RWPE2 (cell line): Measurements from ENCODE around the gene CFAP99.
"Not testable (repeated sequence)": the region's sequence is repeated elsewhere in the genome, so short reads cannot be mapped to it uniquely, and the experiment has no call there.

Experiments
- ATAC-seq: fragments of 200-7000 bp; cut with Tn5 transposase; 3 replicates; pipeline ENCODE4 v1.9.1; 2021; ENCODE audit warnings: low read depth
- DNase-seq: peaks from one replicate; pipeline ENCODE4 v3.0.0-alpha.2; 2020; ENCODE audit warnings: low spot score
- H3K27ac ChIP-seq: fragments of 450-650 bp; 2 replicates; pipeline ENCODE4 v1.5.1; 2017; ENCODE audit warnings: mild to moderate bottlenecking; ENCODE audit not compliant: poor library complexity, severe bottlenecking
- H3K27me3 ChIP-seq: fragments of 250-450 bp; sonication (Bioruptor Pico); 2 replicates; pipeline ENCODE4 v1.5.1; 2021; ENCODE audit warnings: mild to moderate bottlenecking, moderate library complexity; ENCODE audit not compliant: insufficient read depth, poor library complexity, severe bottlenecking
- H3K36me3 ChIP-seq: fragments of 250-450 bp; sonication (Bioruptor Pico); 2 replicates; pipeline ENCODE4 v1.5.1; 2020; ENCODE audit warnings: low read depth, mild to moderate bottlenecking, moderate library complexity
- H3K4me1 ChIP-seq: fragments of 250-450 bp; sonication (Bioruptor Pico); 2 replicates; pipeline ENCODE4 v1.5.1; 2021; ENCODE audit warnings: mild to moderate bottlenecking, moderate library complexity; ENCODE audit not compliant: insufficient read depth, poor library complexity, severe bottlenecking
- H3K4me3 ChIP-seq: fragments of 250-450 bp; sonication (Bioruptor Pico); 2 replicates; pipeline ENCODE4 v1.5.1; 2021; ENCODE audit warnings: mild to moderate bottlenecking, moderate library complexity; ENCODE audit not compliant: severe bottlenecking
- H3K9me3 ChIP-seq: fragments of 250-450 bp; sonication (Bioruptor Pico); 2 replicates; pipeline ENCODE4 v1.5.1; 2021; ENCODE audit warnings: mild to moderate bottlenecking, moderate library complexity; ENCODE audit not compliant: severe bottlenecking
- TF ChIP-seq, protein P1 (sequence below): fragments of 450-650 bp; IDR thresholded peaks from one replicate; pipeline ENCODE4 v1.5.1; 2017; ENCODE audit warnings: mild to moderate bottlenecking, moderate library complexity; ENCODE audit not compliant: poor library complexity, severe bottlenecking

The CFAP99 gene

DNA sequence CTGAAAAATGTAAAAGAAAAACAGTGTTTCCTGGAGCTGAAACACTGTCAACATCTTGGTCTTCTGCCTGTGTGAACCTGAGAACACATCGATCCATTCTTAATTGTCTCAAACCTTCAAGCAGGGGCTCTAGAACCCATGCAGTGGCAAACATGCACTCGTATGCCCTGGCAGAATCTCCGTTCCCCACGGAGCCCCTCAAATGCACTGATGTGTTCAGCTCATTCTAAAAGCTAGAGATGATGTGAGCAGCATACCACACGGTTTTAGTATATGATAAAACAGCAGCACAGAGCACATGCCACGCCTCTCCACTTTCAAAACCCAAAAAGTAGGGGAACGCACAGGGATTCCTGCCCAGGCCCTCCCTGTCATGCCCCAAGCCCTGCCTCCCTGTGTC is 45.2 kb upstream of the CFAP99 start:
- ATAC-seq (no peak), DNase-seq (no peak)
- H3K27me3 ChIP-seq, result no peaks in the 10 kb centered on the region
- TF ChIP-seq, protein P1, sequence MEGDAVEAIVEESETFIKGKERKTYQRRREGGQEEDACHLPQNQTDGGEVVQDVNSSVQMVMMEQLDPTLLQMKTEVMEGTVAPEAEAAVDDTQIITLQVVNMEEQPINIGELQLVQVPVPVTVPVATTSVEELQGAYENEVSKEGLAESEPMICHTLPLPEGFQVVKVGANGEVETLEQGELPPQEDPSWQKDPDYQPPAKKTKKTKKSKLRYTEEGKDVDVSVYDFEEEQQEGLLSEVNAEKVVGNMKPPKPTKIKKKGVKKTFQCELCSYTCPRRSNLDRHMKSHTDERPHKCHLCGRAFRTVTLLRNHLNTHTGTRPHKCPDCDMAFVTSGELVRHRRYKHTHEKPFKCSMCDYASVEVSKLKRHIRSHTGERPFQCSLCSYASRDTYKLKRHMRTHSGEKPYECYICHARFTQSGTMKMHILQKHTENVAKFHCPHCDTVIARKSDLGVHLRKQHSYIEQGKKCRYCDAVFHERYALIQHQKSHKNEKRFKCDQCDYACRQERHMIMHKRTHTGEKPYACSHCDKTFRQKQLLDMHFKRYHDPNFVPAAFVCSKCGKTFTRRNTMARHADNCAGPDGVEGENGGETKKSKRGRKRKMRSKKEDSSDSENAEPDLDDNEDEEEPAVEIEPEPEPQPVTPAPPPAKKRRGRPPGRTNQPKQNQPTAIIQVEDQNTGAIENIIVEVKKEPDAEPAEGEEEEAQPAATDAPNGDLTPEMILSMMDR, result no peak
- no peak overlapping the region for H3K27ac ChIP-seq
- no peaks in the 10 kb centered on the region for H3K36me3 ChIP-seq
- no peak overlapping the region for H3K4me3 ChIP-seq
- no peaks in the 10 kb centered on the region for H3K4me1 ChIP-seq
- no peaks in the 10 kb centered on the region for H3K9me3 ChIP-seq

DNA sequence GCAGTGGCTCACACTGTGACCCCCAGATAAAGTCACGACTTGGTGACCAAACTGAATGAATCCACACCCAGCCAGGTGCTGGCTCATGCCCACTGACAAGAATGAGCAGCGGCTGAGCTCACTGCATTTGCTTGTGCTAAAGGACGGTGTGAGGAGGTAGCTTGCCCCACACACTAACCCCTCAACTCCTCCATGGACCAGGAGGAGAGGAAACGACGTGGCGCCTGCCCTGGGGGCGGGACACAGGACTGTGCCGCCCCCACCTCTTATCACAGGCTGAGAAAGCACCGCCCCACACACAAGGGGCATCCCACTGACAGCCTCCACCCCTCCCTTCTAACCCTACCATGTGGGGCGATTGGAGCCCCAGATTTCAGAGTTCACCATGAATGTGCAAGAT is 43.3 kb upstream of the CFAP99 start:
- no peaks in the 10 kb centered on the region for H3K4me1 ChIP-seq
- no peaks in the 10 kb centered on the region for H3K27me3 ChIP-seq
- no peaks in the 10 kb centered on the region for H3K9me3 ChIP-seq
- TF ChIP-seq, protein P1, result no peak
- no peak overlapping the region for H3K27ac ChIP-seq
- ATAC-seq, result no peak
- DNase-seq, result no peak
- no peaks in the 10 kb centered on the region for H3K36me3 ChIP-seq
- H3K4me3 ChIP-seq, result no peak overlapping the region

DNA sequence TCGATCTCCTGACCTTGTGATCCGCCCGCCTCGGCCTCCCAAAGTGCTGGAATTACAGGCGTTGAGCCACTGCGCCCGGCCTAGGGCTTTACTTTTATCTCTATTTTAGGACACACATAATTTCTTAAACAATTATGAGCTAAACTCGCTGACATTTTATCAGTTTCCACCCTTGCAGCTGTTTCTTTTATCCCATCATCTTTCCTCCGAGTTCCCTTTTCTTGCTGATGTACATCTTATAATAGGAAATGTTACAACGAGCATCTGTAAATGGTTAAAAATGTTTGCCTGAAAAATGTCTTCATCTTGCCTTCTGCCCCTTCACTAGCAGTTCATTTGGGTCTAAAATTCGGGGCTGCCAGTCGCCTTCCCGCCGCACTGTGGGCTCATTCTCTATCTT is 41.5 kb upstream of the CFAP99 start:
- no peaks in the 10 kb centered on the region for H3K4me1 ChIP-seq
- no peaks in the 10 kb centered on the region for H3K9me3 ChIP-seq
- ATAC-seq, result no peak
- H3K27me3 ChIP-seq, result no peaks in the 10 kb centered on the region
- TF ChIP-seq, protein P1, result no peak
- H3K27ac ChIP-seq, result no peak overlapping the region
- DNase-seq, result no peak
- H3K36me3 ChIP-seq, result no peaks in the 10 kb centered on the region
- no peak overlapping the region for H3K4me3 ChIP-seq

DNA sequence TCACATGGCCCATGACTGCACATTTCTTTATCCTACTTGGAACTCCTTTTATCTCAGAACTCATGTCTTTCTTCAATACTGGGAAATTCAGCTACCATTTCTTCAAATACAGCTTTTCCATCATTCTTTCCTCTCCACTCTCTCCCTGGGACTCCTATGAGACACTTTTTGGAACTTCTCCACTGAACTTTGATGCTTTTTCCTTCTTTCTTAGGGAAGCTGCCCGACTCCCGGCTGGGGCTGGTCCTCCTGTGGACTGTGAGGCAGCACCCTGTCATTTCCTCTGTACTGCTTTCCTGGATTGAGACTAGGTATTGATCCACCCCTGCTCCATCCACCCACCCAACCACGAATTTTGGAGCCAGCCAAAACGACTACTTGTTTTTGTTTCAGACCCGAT is 40.4 kb upstream of the CFAP99 start:
- no peaks in the 10 kb centered on the region for H3K36me3 ChIP-seq
- TF ChIP-seq, protein P1, result no peak
- no peak for ATAC-seq
- no peak overlapping the region for H3K4me3 ChIP-seq
- no peaks in the 10 kb centered on the region for H3K27me3 ChIP-seq
- no peaks in the 10 kb centered on the region for H3K4me1 ChIP-seq
- no peak for DNase-seq
- H3K9me3 ChIP-seq, result no peaks in the 10 kb centered on the region
- no peak overlapping the region for H3K27ac ChIP-seq

DNA sequence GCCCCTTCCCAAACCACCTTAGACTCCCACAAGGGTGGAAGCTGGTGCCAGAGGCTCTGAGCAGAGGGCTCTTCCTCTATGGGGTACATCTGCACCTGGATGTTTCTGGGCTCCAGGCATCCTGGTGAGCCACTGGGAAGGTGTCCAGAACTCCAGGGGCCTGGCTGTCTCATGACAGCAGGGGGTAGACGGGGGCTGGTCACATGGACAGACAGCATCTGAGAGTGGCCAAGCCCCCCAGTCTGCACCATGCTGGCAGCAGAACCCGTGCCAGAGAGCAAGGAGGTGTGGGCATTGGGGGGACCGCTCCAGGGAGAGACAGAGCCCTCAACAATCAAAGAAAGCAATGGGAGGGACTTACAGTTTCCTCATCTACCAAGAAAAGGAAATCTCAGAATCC is 39.9 kb upstream of the CFAP99 start:
- H3K4me3 ChIP-seq, result no peak overlapping the region
- no peaks in the 10 kb centered on the region for H3K27me3 ChIP-seq
- TF ChIP-seq, protein P1, result no peak
- no peak for ATAC-seq
- no peak for DNase-seq
- no peaks in the 10 kb centered on the region for H3K36me3 ChIP-seq
- H3K9me3 ChIP-seq, result no peaks in the 10 kb centered on the region
- H3K4me1 ChIP-seq, result no peaks in the 10 kb centered on the region
- no peak overlapping the region for H3K27ac ChIP-seq

DNA sequence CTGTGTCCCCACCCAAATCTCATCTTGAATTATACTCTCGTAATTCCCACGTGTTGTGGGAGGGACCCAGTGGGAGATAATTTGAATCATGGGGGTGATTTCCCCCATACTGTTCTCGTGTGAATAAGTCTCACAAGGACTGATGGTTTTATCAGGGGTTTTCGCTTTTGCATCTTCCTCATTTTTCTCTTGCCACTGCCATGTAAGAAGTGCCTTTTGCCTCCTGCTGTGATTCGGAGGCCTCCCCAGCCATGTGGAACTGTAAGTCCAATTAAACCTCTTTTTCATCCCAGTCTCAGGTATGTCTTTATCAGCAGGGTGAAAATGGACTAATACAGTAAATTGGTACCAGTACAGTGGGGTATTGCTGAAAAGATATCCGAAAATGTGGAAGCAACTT is 38.2 kb upstream of the CFAP99 start:
- not testable (repeated sequence) for H3K27me3 ChIP-seq, H3K4me1 ChIP-seq, H3K9me3 ChIP-seq, H3K4me3 ChIP-seq, ATAC-seq, H3K27ac ChIP-seq, DNase-seq, H3K36me3 ChIP-seq

DNA sequence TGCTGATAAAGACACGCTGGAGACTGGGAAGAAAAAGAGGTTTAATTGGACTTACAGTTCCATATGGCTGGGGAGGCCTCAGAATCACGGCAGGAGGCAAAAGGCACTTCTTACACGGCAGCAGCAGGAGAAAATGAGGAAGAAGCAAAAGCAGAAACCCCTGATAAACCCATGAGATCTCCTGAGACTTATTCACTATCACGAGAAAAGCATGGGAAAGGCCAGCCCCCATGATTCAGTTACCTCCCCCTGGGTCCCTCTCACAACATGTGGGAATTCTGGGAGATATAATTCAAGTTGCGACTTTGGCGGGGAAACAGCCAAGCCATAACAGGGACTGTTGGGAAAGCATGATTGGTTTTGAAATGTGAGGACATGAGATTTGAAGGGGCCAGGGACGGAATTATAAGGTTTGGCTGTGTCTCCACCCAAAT is 36.0 kb upstream of the CFAP99 start:
- H3K36me3 ChIP-seq, H3K9me3 ChIP-seq, H3K27me3 ChIP-seq, H3K4me3 ChIP-seq, DNase-seq, H3K4me1 ChIP-seq, ATAC-seq, H3K27ac ChIP-seq: not testable (repeated sequence)

DNA sequence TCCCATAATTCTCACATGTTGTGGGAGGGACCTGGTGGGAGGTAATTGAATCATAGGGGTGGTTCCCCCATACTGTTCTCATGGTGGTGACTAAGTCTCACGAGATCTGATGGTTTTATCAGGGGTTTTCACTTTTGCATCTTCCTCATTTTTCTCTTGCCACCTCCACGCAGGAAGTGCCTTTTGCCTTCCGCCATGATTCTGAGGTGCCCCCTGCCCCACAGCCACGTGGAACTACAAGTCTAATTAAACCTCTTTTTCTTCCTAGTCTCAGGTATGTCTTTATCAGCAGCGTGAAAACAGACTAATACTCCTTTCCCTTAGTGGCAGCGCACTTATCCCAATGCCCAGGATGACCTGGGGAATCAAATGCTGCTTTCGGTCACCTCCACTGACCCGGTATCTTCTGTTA is 35.5 kb upstream of the CFAP99 start:
- ATAC-seq, H3K27ac ChIP-seq, H3K9me3 ChIP-seq, H3K27me3 ChIP-seq, DNase-seq, H3K36me3 ChIP-seq, H3K4me1 ChIP-seq, H3K4me3 ChIP-seq: not testable (repeated sequence)
